ENCODE data around the gene CTNNA3.

CTNNA3 gene

DNA sequence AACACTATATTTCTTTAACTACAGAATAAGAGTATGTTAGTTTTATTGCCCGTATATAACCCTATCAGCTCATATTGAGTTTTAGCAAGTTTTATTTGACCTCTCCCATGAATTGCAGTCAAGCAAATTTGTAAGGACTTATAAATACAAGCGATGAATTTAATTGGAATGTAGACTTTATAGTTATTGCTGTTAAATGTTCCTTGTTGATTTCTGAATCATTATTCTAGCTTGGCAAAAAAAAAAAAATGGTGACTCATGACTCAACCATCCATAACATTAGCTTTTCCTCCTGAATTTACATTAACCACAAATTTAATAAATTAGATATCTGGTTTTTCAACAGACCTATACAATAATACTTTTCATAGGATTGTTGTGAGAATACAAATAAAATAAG lies 1104.1 kb downstream of the CTNNA3 start:
- DNase-seq, result no peak

DNA sequence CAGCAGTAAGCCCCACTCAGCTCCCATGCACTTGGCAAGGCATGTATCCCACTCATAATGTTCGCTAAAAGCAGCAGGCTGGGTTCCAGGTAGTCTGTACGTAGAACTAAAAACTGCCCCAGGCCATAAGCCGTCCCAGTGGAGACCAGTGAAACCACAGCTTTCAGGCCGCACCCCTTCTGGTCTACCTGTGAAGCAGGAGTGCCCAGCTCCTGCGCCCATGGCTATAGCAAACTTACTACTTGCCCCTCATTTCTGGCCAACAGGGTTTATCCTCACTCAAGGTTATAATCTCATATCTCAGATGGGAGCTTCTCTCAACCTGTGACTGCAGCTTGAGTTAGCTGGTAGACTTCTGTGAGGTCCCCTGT lies 1108.3 kb downstream of the CTNNA3 start:
- DNase-seq, result no peak

GRCh38 chr10:66586897-66587679 lies 1108.9 kb downstream of the CTNNA3 start:
- no peak for DNase-seq

GRCh38 chr10:66586073-66586472 lies 1109.9 kb downstream of the CTNNA3 start:
- no peak for DNase-seq

DNA sequence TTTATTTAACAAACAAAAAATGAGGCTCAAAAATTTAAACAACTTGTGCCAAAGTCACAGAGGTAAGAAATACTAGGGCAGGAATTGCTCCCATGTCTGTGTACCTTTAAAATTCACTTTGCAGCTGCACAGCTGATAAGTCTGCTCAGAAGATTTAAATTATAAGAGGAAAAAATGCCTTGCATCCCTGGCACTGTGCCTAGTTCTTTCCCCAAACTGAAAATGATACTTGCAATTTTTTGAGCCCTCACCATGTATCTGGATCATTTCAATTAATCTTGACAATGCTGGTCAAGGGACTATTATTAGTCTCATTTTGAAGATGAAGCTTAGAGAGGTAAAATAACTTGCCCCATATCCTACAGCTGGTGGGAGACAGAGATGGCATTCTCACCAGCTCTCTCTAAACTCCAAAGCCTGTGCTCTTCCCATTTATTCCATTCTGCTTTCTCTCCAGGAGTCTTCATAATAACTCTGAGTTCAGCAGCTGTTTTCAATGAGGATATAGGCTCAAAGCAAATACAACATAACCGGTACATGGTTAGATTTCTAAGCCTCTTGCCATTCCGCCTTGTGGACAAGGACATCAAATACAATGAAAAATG lies 1120.6 kb downstream of the CTNNA3 start:
- no peak for DNase-seq

DNA sequence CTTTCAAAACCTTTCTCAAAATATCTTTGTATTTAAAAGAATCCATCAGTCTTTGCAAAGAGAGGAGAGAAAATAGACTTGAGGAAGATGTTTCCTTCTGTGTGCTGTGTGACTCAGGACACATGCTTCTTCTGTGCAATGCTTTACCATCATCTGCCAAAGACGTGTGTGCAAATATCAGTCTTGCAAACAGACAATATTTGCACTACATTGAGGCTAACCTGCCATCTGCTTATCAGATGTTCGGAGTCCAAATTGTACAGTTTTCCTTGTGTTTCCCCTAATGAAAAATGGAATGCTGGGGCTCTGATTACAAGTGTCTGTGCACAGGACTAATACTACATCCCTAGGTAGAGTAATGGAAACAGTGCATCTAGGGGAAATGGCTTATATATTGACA lies 1123.3 kb downstream of the CTNNA3 start:
- no peak for DNase-seq

GRCh38 chr10:66565999-66566398 lies 1130.0 kb downstream of the CTNNA3 start:
- no peak for DNase-seq

GRCh38 chr10:66564287-66564686 lies 1131.7 kb downstream of the CTNNA3 start:
- no peak for DNase-seq

DNA sequence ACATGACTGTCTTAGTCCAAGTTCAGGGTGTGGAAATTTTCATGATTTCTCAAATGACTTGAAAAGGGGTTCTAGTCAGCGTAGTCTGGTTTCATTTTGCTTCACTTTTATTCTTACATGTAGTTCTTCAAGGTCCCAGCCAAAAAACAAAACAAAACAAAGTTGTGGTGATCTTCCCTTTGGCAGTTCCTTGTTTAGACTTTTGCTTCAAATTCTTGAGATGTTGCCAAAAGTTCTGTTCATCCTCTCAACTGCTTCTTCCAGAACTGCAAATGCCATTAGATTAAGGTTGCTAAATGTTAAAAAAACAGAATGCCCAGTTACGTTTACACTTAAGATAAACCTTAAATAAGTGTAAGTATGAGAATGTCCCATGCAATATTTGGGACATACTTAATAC lies 1140.9 kb downstream of the CTNNA3 start:
- no peak for DNase-seq

DNA sequence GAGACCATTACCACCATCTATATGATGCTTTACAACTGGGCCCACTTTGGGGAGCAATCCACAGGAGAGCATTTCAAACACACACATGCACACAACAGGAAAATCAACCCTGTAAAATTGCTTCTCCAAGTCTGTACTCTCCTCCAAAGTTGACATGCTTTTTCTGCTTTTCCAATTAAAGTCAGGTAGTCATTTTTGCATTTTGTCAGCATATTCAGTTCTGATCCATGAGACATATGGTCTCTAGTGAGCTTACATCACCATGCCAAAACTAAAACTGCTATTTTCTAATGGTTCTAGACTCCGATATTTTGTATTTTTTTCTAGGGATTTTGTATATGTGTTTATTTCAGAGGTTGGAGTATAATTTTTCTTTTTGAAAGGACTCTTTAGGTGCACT lies 1143.7 kb downstream of the CTNNA3 start:
- DNase-seq, result no peak

DNA sequence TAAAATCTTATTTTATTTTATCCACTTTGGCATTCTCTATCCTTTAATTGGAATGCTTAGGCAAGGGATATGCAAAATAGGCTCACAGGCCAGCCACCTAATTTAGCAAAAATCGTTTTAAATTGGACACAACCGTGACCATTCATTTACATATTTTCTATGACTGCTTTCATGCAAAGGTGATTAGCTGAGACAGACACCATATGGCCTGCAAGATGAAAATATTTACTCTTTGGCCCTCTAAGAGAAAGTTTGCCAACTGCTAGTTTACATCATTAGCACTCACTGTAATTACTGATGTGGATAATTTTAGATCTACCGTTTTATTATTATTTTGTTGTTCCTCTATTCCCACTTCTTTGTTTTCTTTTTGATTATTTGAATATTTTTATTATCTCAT lies 1145.6 kb downstream of the CTNNA3 start:
- no peak for DNase-seq

DNA sequence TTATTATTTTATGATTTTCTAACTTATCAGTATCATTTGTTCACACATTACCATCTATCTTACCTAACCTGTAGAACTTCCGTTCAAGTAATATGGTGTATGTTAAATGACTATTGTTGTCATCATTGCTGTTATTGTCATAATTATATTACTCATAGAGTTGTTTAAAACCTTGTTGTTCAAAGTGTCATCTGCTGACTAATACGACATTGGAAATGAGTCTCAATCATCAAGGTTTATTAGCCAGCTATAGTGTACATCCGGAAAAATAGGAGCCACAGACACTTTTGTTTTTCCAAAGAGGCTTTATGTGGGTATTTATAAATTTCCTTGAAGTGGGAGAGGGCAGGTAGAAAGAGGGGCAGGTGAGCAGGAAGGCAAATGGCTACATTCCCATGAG lies 1157.1 kb downstream of the CTNNA3 start:
- DNase-seq, result no peak

DNA sequence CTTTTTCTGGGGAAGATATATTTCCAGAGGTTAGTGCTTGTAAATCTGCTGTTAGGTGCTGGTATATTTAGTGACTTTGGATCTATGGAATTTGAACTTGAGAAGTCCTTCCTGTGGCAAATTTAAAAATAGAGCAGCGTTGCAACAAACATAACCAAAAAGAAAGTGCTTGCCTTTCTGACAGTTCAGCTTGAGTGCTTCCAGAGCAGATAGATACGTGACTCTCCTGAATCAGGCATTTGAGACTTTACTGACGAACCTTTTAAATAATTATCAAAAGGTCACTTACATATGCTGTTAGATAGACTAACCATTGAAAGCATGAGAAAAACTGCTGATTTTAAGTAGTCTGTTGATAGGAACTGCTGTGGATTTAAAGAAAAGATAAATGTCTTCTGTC lies 1157.6 kb downstream of the CTNNA3 start:
- no peak for DNase-seq

GRCh38 chr10:66537186-66537585 lies 1158.8 kb downstream of the CTNNA3 start:
- DNase-seq, result no peak

DNA sequence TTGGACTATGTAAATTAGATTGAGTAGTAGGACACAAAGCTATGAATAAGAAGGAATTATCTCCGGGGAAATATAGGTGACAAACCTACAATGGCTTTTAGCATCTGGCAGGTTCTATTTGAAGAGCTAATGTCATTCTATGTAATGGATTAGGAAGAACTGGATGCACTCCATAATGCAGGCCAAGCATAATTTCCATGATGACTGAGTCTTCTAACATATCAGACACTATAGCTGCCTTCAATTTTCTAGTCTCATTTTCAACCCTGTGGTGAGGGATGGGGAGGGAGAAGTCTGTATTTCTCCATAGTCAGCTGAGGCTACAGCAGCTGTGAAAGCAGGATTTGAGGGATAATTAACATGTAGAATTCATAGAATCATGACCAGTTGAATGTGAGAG lies 1160.6 kb downstream of the CTNNA3 start:
- DNase-seq, result no peak

DNA sequence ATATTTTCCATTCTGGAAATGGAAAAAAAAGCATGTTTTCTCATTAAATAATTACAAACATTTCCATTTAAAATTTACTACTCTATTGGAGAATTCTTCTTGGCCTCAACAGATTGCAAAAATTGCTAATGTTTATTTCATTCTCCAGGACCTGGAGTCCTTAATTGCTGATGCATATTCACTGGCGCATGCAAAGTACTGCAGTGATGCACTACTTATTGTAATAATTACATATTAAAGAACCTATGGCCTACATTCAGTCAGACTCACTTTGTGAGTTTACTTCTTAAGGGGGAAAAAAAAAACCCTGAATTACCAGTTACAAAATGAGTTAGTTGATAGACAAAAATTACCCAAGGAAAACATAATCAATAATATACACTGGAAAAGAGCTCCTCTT lies 1161.1 kb downstream of the CTNNA3 start:
- no peak for DNase-seq

GRCh38 chr10:66521506-66521905 lies 1174.5 kb downstream of the CTNNA3 start:
- DNase-seq, result no peak

- no peak for DNase-seq
These were observed 1176.4 kb downstream of the CTNNA3 start for GRCh38 chr10:66519616-66520015.

- DNase-seq, result no peak
These were observed 1181.3 kb downstream of the CTNNA3 start for GRCh38 chr10:66514666-66515065.

DNA sequence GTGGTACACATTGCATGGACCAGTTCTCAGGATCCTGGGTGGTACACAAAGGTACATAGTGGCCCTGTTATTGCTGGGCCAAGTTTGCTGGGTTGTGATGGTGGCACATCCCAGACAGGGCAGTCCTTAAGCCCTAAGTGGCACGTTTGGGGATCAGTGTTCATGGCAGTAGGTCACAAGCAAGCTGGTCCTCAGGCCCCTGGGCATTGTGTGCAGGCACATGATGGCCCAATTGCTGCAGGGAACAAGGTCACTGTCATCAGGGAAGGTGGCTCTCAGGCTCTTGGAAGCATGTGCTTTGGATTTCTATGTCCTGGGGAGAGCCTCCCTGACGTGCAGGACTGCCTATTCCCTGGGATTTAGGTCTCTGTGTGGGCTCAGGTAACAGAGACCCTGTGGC lies 1182.5 kb downstream of the CTNNA3 start:
- no peak for DNase-seq

- no peak for DNase-seq
These were observed 1190.9 kb downstream of the CTNNA3 start for GRCh38 chr10:66505003-66505657.

- DNase-seq, result no peak
These were observed 1194.6 kb downstream of the CTNNA3 start for GRCh38 chr10:66501356-66501755.

DNA sequence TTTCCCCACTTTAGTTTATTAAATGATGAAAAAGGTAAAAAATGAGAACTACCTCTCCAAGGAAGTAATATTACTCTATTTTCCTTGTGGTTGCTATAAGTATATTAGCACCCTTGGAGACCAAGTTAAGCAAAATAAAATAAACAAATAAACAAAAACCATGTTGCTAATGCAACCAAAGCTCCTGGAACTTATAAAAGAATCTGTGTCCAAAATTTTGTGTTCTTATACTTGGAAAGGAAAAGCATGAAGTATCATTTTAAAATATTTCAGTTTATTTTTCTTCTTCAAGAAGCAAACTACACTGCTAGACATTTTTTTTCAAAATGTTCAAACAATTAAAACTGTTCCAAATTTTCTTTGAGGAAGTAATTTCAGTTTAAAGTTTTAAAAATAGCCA lies 1212.0 kb downstream of the CTNNA3 start:
- no peak for DNase-seq

DNA sequence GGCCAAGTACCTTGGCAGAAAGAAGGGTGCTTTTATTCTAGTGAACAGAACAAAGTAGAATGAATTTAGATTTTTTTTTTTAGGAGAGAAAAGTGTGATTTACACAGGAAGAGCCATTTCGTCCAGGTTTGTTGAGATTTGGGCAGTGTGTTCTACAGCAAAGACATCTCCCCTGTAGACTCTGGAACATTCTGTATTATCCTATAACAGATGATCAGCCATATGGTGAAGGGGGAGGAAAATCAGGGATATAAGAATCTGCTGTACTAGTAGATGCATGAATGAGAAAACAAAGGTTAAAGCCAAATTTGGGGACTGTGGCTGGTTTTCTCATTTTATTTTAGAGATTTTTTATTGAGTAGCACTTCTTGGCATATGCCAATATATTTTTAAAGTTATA lies 1223.8 kb downstream of the CTNNA3 start:
- no peak for DNase-seq
